ACC112 (cell line): ENCODE data around the gene CYP3A7.
"Not testable (repeated sequence)": the region's sequence is repeated elsewhere in the genome, so short reads cannot be mapped to it uniquely, and the experiment has no call there.

Source experiments
- H2AFZ ChIP-seq: fragments of 200-600 bp; sonication (generic); one replicate; pipeline ENCODE4 v1.6.0; 2017; ENCODE audit warnings: antibody characterized with exemption, low read length; ENCODE audit not compliant: unreplicated experiment
- H3K27ac ChIP-seq: fragments of 200-600 bp; sonication (generic); 2 replicates; pipeline ENCODE4 v1.5.1; 2014; ENCODE audit warnings: low read depth, mild to moderate bottlenecking, antibody characterized with exemption, low read length, moderate library complexity
- H3K27me3 ChIP-seq: fragments of 200-600 bp; sonication (generic); 2 replicates; pipeline ENCODE4 v1.6.1; 2014; ENCODE audit warnings: mild to moderate bottlenecking, antibody characterized with exemption, low read length, moderate library complexity, mixed read lengths; ENCODE audit not compliant: insufficient read depth
- H3K36me3 ChIP-seq: fragments of 200-600 bp; sonication (generic); 2 replicates; pipeline ENCODE4 v1.6.1; 2016; ENCODE audit warnings: mild to moderate bottlenecking, antibody characterized with exemption, low read length, moderate library complexity, mixed read lengths; ENCODE audit not compliant: insufficient read depth
- H3K4me1 ChIP-seq: fragments of 200-600 bp; sonication (generic); one replicate; pipeline ENCODE4 v1.6.1; 2016; ENCODE audit warnings: low read length, mixed read lengths; ENCODE audit not compliant: insufficient read depth, unreplicated experiment, control insufficient read depth
- H3K4me3 ChIP-seq: fragments of 200-600 bp; sonication (generic); 2 replicates; pipeline ENCODE4 v1.5.1; 2014; ENCODE audit warnings: mild to moderate bottlenecking, low read depth, low read length
- H3K79me2 ChIP-seq: fragments of 200-600 bp; sonication (generic); one replicate; pipeline ENCODE4 v1.6.0; 2016; ENCODE audit warnings: low read length; ENCODE audit not compliant: control insufficient read depth, unreplicated experiment, insufficient read depth

Gene CYP3A7

DNA sequence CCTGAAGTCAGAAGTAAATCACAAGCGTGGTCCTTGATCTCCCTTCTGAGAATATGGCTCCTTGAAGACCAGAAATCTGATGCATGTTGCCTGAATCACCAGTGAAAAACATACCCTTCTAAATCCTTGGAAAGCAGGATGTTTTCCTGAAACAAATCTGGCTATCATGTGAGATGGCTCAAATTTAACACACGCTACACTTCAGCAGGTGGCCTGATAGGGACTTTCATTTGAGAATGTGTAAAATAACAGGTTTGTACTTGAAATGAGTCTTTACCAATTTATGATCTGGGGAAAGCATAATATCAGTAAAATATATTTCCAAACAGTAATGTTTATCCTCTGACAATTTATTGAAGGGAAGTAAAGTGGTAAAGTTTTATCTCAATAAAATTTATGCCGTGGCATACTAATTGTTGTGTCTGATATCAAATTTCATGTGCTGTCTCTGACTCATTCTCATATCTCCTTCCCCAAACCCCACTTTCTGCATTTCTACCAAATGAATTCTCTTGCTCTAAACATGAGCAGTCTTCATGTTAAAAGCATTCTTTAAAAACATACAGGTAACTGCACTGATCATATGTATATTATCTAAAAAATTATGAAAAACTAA, 31.6 kb upstream of the CYP3A7 start:
- Histone ChIP-seq H3K4me3 (no peak overlapping the region), H3K27ac (no peak overlapping the region), H2AFZ (no peak overlapping the region), H3K4me1 (peaks cover 23% of the 10 kb centered on the region), H3K79me2 (no peaks in the 10 kb centered on the region), H3K27me3 (peaks cover 26% of the 10 kb centered on the region), H3K36me3 (no peaks in the 10 kb centered on the region)

DNA sequence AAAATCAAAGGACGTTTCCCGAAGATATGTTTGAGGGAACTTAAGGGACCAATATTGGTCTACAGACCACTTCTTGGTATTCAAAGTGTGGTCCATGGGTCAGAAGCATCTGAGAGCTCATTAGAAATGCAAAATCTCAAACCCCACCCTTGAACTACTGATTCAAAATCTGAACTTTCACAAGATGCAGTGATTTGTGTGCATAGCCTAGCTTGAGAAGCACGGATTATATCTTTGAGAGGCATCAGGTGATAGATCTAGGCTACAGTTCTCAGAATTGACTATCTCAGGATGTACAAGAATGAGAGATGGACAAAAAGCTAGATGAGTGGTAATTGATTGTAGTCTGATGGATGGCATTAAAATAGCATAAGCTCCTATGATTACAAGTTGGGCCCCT, 29.5 kb upstream of the CYP3A7 start:
- Histone ChIP-seq H3K27me3 (0 out of 2 replicates have a peak, but pooled peaks cover 7% of the 10 kb centered on the region), H3K4me1 (peaks cover 23% of the 10 kb centered on the region), H3K27ac (no peak overlapping the region), H3K79me2 (no peaks in the 10 kb centered on the region), H3K4me3 (no peak overlapping the region), H3K36me3 (no peaks in the 10 kb centered on the region), H2AFZ (no peak overlapping the region)

DNA sequence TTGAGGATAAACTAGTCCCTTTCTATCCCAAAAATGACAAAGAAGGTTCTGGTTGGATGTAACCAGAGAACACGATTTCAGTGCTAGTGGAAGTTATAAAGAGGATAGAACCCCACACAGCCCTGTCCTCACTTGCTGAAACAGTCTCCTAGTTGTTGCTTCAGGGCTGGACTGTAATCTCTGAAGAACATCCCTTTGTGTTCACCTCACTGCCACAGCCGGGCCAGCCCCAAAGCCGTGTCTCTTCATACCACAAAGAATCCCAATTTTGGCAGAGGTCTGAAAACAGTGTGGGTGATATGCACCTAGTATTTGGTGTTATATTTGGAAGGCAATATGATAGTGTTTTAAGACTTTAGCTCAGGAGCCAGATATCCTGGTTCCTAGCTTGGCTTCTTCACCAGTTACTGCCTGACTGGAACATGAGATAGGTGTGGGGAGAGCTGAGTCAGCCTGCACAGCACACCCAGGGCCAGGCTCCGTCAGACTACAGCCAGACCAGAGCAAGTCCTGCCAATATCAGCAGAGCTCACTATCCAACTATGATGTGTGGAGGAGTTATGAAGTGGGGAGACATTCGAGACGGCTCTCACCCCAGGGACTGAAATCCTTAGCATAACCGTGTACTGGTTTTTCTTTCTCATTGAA, 27.8 kb upstream of the CYP3A7 start:
- Histone ChIP-seq H3K79me2 (no peaks in the 10 kb centered on the region), H3K27ac (peak overlapping the region; percentile 49), H2AFZ (peak overlapping the region; percentile 55)

DNA sequence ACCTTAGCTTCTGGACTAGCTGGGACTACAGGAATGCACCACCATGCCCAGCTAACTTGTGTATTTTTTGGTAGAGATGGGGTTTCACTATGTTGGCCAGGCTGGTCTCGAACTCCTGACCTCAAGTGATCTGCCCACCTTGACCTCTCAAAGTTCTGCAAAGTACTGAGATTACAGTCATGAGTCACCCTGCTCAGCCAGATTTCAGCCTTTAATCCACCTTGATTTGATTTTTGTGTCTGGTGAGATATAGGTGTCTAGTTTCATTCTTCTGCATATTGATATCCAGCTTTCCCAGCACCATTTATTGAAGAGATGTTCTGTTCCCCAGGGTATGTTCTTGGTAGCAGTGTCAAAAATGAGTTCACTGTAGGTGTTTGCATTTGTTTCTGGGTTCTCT, 20.1 kb upstream of the CYP3A7 start:
- Histone ChIP-seq H3K27me3 (no peaks in the 10 kb centered on the region), H3K4me3 (no peak overlapping the region), H3K36me3 (no peaks in the 10 kb centered on the region), H2AFZ (no peak overlapping the region), H3K27ac (no peak overlapping the region), H3K79me2 (no peaks in the 10 kb centered on the region), H3K4me1 (peaks cover 10% of the 10 kb centered on the region)

More for the DNA sequence above, 27.8 kb upstream of the CYP3A7 start:
- Histone ChIP-seq H3K36me3 (no peaks in the 10 kb centered on the region), H3K27me3 (0 out of 2 replicates have a peak, but pooled peaks cover 7% of the 10 kb centered on the region), H3K4me1 (peaks cover 23% of the 10 kb centered on the region), H3K4me3 (no peak overlapping the region)

DNA sequence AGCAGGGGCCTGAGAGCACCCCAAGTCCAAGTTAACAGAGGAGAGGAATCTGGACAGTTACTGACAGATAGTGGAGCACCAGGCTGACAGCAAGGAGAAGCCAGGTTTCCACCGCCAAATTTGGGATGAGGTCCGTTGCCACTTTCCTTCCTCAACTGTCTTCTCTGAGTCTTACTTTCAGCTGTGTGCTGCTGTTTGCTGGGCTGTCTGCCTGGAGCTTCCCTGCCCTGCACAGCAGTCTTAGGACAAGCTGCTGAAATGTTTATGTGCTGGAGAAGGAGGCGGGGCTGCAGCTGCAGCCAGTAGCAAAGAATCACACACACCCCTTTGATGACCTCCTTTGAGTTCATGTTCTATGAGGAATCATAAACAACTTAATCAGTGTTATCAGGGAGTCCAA, 17.4 kb upstream of the CYP3A7 start:
- Histone ChIP-seq H2AFZ (no peak overlapping the region), H3K4me3 (no peak overlapping the region), H3K4me1 (peaks cover 10% of the 10 kb centered on the region), H3K36me3 (no peaks in the 10 kb centered on the region), H3K27me3 (no peaks in the 10 kb centered on the region; the same call in 1 of the 2 replicates), H3K27ac (no peak overlapping the region), H3K79me2 (no peaks in the 10 kb centered on the region)

DNA sequence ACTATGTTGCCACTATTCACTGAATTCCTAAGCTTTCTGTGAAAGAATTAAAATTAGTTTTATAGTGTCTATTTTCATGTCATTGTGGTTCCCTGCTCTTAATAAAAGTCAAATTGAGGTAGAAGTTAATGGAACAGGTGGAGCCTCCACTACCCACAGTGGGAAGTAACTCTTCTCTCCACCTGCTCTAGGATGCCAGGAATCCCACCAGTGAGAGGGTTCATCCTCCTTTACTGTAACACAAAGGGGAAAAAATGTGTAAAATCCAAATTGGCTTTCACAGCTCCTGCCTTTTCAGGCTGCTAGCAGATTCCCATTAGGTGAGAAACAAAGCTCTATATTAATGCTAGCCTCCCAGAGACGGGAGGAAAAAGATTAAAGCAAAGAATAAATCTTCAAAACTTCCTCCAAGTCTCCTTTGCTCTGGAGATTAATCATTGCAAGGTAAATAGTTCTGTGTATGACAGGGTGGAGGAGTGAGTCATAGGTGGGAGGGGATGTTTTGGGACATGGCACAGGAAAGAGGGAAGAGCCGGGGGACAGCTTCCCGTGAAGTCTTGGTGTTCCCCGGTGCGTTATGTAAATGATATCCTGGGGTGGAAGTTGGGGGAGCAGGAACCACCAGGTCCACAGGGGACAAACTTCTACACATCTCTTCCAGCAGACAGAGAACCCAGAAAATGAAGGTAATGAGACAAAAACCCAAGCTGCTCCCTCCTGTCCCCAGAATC, 16.5 kb upstream of the CYP3A7 start:
- H2AFZ ChIP-seq, H3K36me3 ChIP-seq, H3K79me2 ChIP-seq, H3K4me3 ChIP-seq, H3K27ac ChIP-seq, H3K4me1 ChIP-seq, H3K27me3 ChIP-seq: not testable (repeated sequence)

DNA sequence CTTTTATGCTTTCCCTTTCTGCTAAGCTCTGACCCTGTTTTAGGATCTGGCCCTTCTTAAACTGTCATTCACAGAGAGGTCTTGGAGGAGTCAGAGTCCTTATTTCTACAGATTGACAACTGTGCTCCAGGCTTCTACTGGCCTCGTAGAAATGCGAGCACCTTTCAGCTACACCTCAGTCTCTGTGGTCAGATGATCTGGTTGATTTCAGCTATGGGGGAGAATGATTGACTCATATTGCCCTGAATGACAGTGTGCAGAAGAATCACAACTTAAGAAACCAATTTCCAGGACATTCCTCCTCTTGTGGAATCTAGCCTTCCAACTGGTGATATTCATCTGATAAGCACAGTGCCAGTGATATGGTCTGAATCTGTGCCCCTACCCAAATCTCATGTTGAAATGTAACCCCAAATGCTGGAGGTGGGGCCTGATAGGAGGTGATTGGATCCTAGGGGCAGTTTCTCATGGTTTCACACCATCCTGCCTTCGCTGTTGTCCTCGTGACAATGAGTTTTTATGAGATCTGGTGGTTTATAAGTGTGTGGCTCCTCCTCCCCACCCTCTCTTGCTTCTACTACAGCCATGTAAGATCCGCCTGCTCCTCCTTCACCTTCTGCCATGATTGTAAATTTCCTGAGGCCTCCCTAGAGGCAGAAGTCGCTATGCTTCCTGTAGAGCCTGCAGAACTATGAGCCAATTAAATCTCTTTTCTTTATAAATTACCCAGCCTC, 14.0 kb upstream of the CYP3A7 start:
- no peaks in the 10 kb centered on the region for H3K36me3 ChIP-seq
- no peak overlapping the region for H2AFZ ChIP-seq
- no peak overlapping the region for H3K4me3 ChIP-seq

DNA sequence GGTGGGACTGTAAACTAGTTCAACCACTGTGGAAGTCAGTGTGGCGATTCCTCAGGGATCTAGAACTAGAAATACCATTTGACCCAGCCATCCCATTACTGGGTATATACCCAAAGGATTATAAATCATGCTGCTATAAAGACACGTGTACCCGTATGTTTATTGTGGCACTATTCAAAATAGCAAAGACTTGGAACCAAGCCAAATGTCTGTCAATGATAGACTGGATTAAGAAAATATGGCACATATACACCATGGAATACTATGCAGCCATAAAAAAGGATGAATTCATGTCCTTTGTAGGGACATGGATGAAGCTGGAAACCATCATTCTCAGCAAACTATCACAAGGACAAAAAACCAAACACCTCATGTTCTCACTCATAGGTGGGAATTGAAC, 11.9 kb upstream of the CYP3A7 start:
- H2AFZ ChIP-seq, H3K4me1 ChIP-seq, H3K36me3 ChIP-seq, H3K79me2 ChIP-seq, H3K27ac ChIP-seq, H3K4me3 ChIP-seq, H3K27me3 ChIP-seq: not testable (repeated sequence)

More for the DNA sequence above, 14.0 kb upstream of the CYP3A7 start:
- Histone ChIP-seq H3K27ac (no peak overlapping the region), H3K4me1 (peaks cover 10% of the 10 kb centered on the region), H3K79me2 (no peaks in the 10 kb centered on the region), H3K27me3 (no peaks in the 10 kb centered on the region; the same call in 1 of the 2 replicates)

DNA sequence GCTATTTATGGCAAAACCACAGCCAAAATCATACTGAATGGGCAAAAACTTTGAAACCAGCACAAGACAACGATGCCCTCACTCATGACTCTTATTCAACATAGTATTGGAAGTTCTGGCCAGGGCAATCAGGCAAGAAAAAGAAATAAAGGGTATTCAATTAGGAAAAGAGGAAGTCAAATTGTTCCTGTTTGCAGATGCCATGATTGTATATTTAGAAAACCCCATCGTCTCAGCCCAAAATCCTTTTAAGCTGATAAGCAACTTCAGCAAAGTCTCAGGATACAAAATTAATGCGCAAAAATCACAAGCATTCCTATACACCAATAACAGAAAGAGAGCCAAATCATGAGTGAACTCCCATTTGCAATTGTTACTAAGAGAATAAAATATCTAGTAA, 10.4 kb upstream of the CYP3A7 start:
- H3K79me2 ChIP-seq, H3K27ac ChIP-seq, H3K36me3 ChIP-seq, H3K27me3 ChIP-seq, H3K4me3 ChIP-seq, H3K4me1 ChIP-seq, H2AFZ ChIP-seq: not testable (repeated sequence)

DNA sequence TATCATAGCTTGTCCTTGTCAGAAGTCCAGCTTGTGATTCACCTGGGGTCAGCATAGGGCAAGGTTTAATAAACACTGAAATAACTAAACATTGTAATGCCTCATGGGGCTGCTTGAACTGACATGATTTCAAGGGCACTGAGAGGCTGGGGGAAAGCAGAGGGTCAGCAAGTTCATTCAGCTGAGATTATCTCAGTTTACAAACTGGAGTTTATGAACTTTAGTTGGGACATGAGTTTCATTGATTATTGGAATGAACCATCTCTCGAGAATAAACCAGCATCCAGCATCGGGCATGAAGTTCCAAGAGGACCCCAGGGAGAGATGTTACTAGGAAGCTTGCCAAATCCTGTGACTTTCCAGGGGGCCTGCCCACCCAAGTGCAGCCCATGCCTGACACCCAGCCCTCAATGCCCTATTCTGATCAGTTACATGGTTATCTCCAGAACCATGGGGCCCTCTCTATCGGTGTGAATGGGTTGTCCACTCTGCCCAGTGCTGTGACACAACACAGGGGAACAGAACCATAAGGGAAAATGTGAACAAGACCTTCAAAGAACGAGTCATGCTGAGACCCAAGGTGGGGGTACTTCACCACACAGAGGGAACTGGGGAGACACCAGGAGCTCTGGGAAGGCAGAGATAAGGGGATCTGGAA, 7.9 kb upstream of the CYP3A7 start:
- Histone ChIP-seq H2AFZ (no peak overlapping the region), H3K36me3 (no peaks in the 10 kb centered on the region), H3K27ac (no peak overlapping the region), H3K4me3 (no peak overlapping the region), H3K4me1 (no peaks in the 10 kb centered on the region), H3K27me3 (peaks cover 7% of the 10 kb centered on the region; the same call in 1 of the 2 replicates), H3K79me2 (no peaks in the 10 kb centered on the region)
